ENCODE results near the gene PGGHG.
"Not testable (repeated sequence)": the region's sequence is repeated elsewhere in the genome, so short reads cannot be mapped to it uniquely, and the experiment has no call there.

GRCh38 chr11:319121-319887 lies 30.4 kb downstream of the PGGHG start:
- TF ChIP-seq CTCF (IDR thresholded peaks at IDR 0.05; ENCODE audit: low read length); EZH2 (IDR thresholded peaks at IDR 0.05; ENCODE audit: borderline replicate concordance, low read length): not testable (repeated sequence)
